Stimulated activated CD4-positive, alpha-beta T cell treated with anti-CD3 and anti-CD28 coated beads, Interleukin-2, amount 100 ng/mL, for 48 hours (primary cell): ENCODE data around the gene TPD52L2.
"Not testable (repeated sequence)": the region's sequence is repeated elsewhere in the genome, so short reads cannot be mapped to it uniquely, and the experiment has no call there.

ENCODE experiments used
- DNase-seq, 2 donors: peaks; one replicate each; pipeline ENCODE4 v3.0.0-alpha.2; 2020

TPD52L2 gene

DNA sequence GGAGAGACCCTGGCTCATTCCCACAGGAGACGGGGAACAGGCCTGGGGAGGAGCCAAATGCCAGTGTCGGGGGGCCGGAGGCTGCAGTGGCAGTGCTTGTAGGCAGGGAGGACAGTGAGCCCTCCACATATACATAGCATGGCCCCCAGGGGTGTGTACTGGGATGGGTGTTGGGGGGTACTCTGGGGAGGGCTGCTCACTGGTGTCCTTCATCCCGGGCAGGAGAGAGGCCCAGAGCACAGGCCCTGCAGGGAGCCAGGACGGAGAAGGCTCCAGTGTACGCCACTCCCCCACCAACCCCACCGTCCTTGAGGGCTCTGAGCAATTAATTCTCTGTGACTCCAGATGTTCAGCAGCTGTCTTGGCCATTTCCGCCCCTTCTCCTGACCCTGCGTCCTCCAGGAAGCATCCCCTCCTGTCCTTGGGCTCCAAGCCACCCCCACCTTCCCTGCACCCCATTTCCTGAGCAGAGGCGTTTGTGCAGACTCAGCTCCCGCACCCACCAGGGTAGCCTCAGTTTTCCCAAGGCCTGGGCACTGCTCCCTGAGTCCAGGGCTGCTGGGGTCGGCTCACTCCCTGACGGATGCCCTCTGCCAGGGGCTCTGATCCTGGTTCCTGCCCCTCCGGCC, 7.2 kb upstream of the TPD52L2 start:
- DNase-seq = no peak

DNA sequence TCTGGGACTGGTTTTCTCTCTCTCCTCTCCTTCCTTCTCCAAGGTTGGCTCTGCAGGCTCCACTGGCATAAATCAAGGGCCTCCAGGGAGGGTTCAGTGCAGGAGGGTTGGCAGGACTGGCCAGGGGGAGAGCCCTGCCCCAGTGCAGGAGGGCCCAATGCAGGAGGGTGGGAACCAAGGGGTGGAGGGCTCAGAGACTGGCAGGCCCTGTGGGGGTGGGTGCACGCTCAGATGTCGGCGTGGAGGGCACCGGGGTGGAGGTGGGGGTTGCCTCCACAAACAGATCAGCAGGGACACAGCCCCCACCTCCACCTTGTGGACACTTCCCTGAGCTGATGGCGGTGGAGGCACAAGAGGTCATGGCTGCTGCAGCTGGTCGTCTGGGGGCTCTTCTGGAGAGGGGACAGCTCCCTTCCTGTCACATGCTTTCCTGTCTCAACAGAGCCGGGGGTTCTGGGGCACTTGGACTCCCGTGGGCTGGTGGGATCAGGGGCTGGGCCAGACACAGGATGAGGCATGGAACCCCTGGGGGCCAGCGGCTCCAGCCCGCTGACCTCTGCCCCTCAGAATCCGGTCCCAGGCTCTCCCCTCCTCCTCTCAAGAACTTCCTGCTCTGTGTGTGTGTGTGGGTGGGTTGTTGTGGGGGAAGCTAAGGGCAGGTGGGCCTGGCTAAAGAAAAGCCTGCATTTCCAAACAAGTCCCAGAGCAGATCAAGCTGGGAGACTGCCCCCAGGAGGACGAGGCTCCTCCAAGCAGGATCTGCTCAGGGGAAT, 6.5 kb upstream of the TPD52L2 start:
- DNase-seq = no peak

DNA sequence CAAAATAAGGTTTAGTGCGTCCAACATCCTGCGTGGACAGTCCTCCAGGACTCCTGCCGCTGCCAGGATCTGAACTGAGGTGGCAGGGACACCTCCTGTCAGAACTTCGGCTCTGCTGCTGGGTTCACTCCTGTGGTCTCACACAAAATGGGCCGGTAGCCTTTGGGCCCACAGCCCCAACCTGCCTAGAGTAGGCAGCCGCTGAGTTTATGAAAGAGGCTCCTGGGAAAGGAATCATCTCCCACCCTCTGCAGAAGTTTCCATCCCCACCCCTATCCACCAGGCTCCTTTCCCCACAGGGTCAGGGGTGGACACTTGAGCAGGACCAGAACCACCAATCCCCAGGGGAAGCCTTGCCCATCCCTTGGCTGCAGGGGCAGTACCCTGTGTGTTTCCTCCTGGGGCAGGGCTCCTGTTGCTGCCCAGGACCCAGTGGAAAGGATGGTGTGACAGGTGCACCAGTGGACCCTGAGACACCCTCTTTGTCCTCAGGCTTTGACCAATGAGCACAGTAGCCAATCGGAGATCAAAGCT, 5.8 kb upstream of the TPD52L2 start:
- DNase-seq = no peak

DNA sequence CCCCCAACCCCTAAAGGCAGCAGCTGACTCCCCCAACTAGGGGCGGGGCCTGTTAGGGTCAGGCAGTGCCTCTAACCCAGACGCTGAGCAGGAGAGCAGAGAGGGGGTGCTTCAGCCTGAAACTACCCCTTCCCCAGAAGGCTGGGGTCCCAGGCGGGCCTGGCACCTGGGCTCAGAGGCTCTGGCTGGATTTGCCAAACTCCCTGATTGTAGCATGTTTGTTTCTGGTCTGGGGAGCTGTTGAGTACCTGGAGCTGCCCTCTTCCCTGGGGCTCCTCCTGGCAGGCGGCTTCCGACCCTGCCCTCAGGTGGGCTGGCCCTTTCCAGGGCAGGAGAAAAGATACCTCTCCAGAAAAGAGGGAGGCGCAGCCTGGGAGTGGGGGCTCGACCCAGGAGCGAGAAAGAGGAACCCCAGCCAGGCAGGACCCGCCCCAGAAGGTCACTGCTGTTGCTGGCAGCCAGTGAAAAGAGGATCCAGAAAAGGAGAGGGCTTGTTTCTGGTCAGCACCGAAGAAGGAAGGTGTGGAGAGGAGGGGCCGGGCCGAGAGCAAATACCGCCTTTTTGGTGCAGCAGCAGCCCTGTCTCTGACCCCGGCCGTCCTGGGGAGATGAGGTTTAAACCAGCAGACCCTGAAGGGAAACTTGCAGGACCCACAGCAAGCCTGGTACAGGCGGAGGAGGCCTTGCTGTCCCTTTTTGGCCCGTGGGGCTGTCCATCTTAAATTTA, 4.6 kb upstream of the TPD52L2 start:
- no peak for DNase-seq

DNA sequence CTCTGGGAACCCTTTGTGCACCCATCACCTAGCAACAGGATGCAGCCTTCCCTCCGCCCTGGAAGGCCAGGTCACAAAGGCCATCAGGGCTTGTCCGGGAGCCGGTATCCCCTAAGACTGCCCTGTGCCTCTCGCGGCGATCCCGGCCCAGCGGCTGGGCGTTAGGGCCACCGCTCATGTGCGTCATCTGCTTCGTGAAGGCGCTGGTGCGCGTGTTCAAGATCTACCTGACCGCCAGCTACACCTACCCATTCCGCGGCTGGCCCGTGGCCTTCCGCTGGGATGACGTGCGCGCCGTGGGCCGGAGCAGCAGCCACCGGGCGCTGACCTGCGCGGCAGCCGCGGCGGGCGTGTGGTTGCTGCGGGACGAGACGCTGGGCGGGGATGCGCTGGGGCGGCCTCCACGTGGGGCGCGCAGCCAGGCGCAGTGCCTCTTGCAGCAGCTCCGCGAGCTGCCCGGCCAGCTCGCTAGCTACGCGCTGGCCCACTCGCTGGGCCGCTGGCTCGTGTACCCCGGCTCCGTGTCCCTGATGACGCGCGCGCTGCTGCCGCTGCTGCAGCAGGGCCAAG, 3.6 kb upstream of the TPD52L2 start, which contains the start of gene ABHD16B:
ABHD16B (plus strand) TSS at position 134 of the 570 bp plus-strand sequence; CDS start at position 177, 43 bp downstream.
- no peak for DNase-seq

DNA sequence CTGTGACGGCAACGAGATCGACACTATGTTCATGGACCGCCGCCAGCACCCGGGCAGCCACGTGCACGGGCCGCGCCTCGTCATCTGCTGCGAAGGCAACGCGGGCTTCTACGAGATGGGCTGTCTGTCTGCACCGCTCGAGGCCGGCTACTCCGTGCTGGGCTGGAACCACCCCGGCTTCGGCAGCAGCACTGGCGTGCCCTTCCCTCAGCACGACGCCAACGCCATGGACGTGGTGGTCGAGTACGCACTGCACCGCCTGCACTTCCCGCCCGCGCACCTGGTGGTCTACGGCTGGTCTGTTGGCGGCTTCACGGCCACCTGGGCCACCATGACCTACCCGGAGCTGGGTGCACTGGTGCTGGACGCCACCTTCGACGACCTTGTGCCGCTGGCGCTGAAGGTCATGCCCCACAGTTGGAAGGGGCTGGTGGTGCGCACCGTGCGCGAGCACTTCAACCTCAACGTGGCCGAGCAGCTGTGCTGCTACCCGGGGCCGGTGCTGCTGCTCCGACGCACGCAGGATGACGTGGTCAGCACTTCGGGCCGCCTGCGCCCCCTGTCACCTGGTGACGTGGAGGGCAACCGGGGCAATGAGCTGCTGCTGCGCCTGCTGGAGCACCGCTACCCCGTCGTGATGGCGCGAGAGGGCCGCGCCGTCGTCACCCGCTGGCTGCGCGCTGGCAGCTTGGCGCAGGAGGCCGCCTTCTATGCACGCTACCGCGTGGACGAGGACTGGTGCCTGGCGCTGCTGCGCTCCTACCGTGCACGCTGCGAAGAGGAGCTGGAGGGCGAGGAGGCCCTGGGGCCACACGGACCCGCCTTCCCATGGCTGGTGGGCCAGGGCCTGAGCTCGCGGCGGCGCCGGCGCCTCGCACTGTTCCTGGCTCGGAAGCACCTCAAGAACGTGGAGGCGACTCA, 2.8 kb upstream of the TPD52L2 start:
- DNase-seq = no peak

DNA sequence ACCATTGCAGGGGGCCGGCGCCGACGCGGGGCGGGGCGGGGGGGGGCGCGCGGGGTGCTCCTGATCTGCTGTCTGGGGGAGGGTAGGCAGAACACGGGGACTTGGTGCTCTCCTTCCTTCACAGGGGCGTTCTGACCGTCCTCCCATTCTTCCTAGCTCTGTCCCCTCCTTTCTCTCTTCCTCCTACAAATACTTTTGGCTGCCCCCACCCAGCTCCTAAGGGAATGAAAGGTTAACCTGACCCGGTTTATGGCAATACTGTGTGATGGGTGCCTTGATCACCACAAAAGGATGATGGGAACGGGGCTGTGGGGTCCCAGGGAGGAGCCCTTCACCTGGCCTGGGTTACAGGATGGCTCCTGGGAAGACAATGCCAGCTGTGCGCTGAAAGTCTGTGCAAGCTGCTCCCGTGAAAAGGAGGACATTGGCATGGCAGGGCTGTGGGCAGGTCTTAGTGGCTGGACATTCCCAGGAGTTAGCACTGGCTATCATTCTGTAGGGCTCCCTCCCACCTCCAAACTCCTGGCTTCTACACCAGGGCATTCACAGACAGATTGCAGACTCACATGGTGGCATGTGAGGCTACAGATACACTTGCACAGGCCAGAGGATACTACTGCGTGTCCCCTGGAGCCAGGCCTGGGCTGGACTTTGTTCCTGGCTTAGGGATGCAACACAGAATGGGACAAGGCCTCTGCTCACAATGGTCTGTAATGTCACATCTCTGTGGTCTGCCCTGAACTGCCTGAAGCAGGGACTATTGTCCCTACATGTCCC, 1.9 kb upstream of the TPD52L2 start:
- DNase-seq = no peak

DNA sequence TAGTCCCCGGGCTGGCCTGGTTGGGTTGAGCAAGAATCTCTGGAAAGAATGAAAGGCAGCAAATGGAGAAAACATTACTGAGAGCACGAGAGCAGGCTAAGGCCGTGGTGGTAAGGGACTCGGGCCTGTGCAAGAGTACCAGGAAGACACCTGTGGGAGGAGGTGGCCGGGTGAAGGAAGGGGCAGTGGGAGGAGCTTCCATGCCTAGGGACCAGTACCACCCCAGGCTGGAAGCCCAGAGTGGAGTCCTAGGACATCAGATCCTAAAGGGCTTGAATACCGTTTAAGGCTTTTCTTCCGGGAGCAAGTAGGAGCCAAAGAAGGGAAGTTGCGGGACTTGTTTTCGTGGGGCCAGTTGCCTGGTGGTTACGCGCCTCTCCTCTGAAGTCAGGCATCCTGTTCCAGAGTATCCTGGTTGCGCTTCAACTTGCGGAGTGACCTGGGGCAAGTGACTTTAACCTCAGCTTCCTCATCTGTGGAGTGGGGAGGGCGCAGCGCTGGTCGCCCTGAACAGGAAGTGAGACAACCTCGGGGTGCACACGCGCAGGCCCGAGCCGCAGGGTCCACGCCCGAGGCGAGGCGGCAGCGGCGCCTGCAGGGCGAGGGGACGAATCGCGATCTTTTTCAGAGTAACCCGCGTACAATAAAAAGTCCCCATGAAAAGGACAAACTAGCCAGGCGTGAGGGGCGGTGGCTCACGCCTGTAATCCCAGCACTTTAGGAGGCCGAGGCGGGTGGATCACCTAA, 1.1 kb upstream of the TPD52L2 start:
- DNase-seq = peak; percentile 65 to 66

DNA sequence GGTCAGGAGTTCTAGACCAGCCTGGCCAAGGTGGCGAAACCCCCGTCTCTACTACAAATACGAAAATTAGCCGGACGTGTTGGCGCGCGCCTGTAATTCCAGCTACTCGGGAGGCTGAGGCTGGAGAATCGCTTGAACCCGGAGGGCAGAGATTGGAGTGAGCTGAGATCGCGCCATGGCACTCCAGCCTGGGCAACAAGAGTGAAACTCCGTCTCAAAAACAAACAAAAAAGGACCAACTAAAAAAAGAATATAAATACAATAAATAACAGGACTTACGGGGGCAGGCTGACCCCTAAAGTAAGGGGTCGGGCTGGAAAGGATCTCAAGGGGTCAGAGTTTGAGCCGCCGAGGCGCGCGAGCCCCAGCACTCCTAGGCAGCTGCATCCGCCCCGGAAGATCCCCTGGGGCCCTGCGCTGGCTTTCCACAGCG, 509 bp upstream of the TPD52L2 start:
- no peak for DNase-seq

DNA sequence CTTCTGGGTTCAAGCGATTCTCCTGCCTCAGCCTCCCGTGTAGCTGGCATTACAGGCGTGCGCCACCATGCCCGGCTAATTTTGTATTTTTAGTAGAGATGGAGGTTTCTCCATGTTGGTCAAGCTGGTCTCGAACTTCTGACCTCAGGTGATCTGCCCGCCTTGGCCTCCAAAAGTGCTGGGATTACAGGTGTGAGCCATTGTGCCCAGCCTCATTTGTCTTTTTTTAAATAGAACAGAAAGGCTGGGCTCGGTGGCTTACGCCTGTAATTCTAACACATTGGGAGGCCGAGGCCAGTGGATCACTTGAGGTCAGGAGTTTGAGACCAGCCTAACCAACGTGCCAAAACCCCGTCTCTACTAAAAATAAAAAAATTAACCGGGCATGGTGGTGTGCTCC, 2.0 kb downstream of the TPD52L2 start:
- DNase-seq = not testable (repeated sequence)

DNA sequence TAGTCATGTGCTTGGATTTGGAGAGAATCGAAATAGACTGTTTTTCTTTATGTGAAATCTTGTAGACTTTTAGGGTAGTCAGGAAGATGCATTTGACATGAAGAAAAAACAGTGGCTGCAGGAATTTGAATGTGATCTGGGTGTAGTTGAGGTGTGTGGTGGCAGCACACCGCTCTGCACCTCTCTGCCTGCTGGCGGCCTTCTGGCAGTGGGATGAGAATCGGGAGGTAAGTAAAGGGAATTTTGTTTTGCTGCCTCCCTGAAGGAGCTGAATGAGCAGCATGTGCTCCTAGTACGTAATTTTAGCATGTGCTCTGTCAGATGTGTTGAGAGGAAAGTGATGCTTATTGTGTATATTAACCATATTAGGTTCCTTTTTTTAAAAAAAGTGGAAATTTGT, 3.2 kb downstream of the TPD52L2 start:
- DNase-seq = no peak

DNA sequence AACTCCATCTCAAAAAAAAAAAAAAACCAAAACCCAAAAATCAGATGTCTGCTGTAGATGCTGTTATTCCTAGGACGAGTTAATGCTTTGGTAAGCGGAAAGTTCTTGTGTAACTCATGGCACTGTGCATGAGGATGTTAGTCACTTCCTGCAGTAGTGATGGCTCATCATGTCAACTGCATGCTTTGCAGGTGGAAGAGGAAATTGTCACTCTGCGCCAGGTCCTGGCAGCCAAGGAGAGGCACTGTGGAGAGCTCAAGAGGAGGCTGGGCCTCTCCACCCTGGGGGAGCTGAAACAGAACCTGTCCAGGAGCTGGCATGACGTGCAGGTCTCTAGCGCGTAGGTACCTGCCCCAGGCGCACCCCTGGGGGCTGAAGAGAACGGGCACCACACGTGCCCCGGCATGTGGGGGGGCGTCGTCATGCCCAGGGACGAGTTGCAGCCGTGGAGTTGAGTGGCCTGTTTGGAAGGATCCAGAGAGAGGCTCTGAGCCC, 8.5 kb downstream of the TPD52L2 start:
- peak in 1 of 2 donors; percentile 53 for DNase-seq

DNA sequence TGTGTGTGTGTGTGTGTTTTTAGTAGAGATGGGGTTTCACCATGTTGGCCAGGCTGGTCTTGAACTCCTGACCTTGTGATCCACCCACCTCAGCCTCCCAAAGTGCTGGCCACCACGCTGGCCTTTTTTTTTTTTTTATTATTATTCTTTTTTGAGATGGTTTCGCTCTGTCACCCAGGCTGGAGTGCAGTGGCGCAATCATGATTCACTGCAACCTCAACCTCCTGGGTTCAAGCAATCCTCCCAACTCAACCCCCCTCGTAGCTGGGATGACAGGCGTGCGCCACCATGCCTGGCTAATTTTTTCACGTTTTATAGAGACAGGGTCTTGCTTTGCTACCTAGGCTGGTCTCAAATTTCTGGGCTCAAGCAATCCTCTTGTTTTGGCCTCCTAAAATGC, 9.2 kb downstream of the TPD52L2 start:
- DNase-seq = not testable (repeated sequence)

DNA sequence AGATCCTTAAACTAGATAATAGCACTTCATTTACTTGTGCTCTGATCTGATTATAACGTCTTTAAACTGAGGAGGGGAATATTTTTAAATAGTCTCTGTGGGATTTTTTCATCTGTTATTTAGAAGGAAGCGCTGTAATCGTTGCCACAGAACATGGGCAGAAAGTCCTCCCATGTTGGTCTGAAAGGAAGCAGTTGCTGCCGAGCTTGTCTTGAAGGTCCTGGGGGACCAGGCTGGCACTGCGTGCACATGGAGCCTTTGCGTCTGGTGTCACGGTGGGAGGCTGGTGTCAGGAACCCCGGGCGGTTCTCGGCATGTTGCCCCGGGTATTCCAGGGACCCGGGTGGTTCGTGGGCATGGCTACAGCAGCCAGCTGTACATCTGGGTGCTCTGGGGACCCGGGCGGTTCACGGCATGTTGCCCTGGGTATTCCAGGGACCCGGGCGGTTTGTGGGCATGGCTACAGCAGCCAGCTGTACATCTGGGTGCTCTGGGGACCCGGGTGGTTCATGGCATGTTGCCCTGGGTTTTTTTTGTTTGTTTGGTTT, 11.5 kb downstream of the TPD52L2 start:
- no peak for DNase-seq

DNA sequence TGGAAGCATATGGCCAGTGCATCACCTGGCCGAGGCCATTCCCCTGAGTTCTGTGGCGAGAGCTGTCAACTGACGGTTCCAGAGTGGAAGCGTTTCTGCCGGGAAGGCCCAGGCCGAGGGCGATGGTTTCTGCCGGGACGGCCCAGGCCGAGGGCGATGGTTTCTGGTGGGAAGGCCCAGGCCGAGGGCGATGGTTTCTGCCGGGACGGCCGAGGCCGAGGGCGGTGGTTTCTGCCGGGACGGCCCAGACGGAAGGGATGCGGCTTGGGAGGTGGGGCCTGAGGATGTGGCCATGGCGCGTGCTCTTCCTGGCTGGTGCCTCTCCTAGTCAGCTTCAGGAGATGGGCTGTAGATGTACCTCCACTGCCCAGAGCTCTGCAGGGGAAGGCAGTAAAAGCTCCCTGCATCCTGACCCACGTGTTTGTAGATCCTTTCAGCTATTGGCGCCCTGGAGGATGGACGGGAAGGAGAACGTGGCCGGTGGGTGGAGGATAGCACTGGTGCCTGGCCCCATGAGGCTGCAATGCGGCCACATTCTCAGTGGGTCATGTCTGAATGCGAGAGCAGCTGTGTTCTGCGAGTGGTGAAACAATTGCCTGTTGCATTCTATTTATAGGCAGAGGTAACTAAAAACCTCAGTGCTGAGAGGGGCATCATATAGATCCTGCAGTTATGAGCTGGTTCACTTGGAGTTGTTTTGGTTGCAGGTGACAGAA, 12.8 kb downstream of the TPD52L2 start:
- DNase-seq = no peak

DNA sequence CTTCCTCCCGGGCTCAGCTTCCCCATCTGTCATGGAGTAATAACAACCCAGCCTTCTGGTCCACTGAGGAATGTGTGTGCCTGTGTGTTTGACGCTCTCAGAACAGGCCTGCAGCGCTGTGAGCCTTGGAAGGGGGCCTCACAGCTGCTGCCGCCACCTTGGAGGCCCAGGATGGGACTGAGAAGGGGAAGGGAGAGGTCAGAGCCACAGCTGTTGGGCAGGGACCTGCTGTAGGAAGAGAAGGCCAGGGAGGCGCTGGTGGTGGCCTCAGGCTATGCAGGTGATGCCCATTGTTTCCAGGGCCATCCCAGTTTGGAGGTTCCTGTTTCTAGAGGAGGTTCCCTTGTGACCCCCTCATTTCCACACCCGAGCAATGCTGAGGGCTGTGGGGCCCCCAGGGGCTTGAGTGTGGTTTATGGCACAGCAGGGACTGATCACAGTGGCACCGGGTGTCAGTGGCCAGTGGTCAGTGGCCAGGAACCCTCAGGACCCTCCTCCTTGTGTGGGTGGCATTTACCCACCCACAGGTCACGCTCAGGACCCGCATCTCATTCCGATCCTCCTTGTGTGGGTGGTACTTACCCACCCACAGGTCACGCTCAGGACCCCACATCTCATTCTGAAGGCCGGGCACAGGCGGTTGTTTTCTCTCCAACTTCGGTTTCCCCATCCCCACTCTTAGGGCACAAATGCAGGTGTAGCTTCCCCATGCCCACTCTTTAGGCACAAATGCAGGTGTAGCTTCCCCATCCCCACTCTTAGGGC, 14.0 kb downstream of the TPD52L2 start:
- DNase-seq = no peak

DNA sequence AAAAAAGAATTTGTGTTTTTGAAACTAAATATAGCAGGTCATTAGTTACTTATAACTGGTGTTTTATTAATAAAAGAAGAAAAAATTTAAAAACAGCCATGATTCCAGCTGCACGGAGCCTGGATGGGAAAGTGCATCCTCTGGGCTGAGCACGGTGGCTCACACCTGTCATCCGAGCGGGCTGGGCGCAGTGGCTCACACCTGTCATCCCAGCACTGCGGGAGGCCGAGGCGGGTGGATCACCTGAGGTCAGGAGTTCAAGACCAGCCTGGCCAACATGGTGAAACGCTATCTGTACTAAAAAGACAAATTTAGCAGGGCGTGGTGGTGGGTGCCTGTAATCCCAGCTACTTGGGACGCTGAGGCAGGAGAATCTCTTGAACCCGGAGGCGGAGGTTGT, 15.8 kb downstream of the TPD52L2 start:
- DNase-seq = not testable (repeated sequence)

DNA sequence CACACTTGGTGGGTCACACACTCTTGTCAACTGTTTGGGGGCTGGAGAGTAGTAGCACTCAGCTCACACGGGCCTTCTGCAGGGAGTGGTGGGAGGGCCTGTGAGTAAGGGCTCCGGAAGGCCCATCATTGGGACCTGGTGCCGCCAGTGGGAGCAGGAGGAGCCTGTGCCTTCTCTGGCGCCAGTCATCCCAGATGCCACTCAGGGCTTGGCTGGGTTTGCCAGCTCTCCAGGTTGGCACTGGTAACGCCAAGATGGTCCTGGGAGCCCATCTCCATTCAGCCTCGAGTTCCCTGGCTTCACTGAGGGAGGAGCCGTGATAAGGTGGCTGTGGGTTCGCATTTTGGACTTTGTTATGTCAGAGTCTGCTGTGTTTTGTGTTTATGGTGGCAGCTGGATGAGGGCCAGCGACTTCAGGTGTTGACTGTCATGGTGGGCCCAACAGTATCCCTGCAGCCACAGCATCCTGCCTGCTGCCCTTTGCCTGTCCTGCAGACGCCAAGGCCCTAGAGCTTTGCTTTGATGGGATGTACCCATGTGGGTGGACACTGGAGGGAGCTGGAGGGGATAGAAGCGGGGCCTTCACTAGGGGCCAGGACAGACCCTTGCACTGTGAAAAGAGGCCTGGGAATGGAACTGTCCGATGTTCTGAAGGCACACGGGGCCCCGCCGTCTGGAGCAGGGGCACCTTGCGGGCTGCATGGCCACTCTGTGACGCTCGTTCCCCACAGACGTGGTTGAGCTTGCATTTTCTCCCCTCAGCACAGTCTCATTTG, 16.6 kb downstream of the TPD52L2 start:
- DNase-seq = no peak
